GM19035 (cell line): ENCODE measurements around the gene PNN.

Experiments used
- ATAC-seq: cut with Tn5 transposase; IDR thresholded peaks from one replicate; pipeline ENCODE4 v1.9.1; 2021; ENCODE audit not compliant: unreplicated experiment

The PNN gene

GRCh38 chr14:39229222-39229543, 54.1 kb downstream of the PNN start:
- ATAC-seq: no peak

- ATAC-seq: no peak
Measured at GRCh38 chr14:39229601-39230110, 54.6 kb downstream of the PNN start.

GRCh38 chr14:39230416-39231035, 55.5 kb downstream of the PNN start:
- no peak for ATAC-seq

GRCh38 chr14:39231751-39232553, 56.9 kb downstream of the PNN start:
- ATAC-seq: peak; percentile 86
